Karpas-422 (cell line): ENCODE measurements around the gene SPTLC3. TPM values are rescaled to one million over a fixed set of nuclear protein-coding genes. Genes with fewer than 3 reads are reported as not detected.

Source experiments
- DNase-seq: peaks from one replicate; pipeline ENCODE4 v3.0.0-alpha.2; 2015
- H2AFZ ChIP-seq: fragments of 200-600 bp; sonication (generic); 2 replicates; pipeline ENCODE4 v1.6.1; 2014; ENCODE audit warnings: antibody characterized with exemption, low read length, mixed read lengths
- H3K27ac ChIP-seq: fragments of 200-600 bp; sonication (generic); 2 replicates; pipeline ENCODE4 v1.5.1; 2014; ENCODE audit warnings: mild to moderate bottlenecking, low read length, moderate library complexity
- H3K27me3 ChIP-seq: fragments of 200-600 bp; sonication (generic); 2 replicates; pipeline ENCODE4 v1.6.1; 2014; ENCODE audit warnings: low read length, mixed read lengths
- H3K36me3 ChIP-seq: fragments of 200-600 bp; sonication (generic); 2 replicates; pipeline ENCODE4 v1.6.1; 2014; ENCODE audit warnings: low read length, mixed read lengths; ENCODE audit not compliant: insufficient read depth
- H3K4me1 ChIP-seq: fragments of 200-600 bp; sonication (generic); 2 replicates; pipeline ENCODE4 v1.6.1; 2014; ENCODE audit warnings: mild to moderate bottlenecking, low read length, mixed read lengths
- H3K4me2 ChIP-seq: fragments of 200-600 bp; sonication (generic); 2 replicates; pipeline ENCODE4 v1.6.1; 2014; ENCODE audit warnings: low read length, low read depth, mild to moderate bottlenecking; ENCODE audit not compliant: poor library complexity, severe bottlenecking
- H3K4me3 ChIP-seq: fragments of 200-600 bp; sonication (generic); 2 replicates; pipeline ENCODE4 v1.5.1; 2014; ENCODE audit warnings: mild to moderate bottlenecking, antibody characterized with exemption, low read length, mixed read lengths
- H3K79me2 ChIP-seq: fragments of 200-600 bp; sonication (generic); 2 replicates; pipeline ENCODE4 v1.6.1; 2014; ENCODE audit warnings: mild to moderate bottlenecking, low read length, mixed read lengths
- H3K9ac ChIP-seq: fragments of 200-600 bp; sonication (generic); 2 replicates; pipeline ENCODE4 v1.6.0; 2014; ENCODE audit warnings: low read length
- H3K9me2 ChIP-seq: fragments of 200-600 bp; sonication (generic), shearing (Covaris generic); replicated peaks from 2 replicates; pipeline ENCODE4 v1.6.0; 2014; ENCODE audit warnings: mild to moderate bottlenecking, low read length, moderate library complexity; ENCODE audit not compliant: insufficient read depth
- H3K9me3 ChIP-seq: fragments of 300-700, 200-600 bp; sonication (generic); 2 replicates; pipeline ENCODE4 v1.6.1; 2014; ENCODE audit warnings: low read length, mixed read lengths
- H4K20me1 ChIP-seq: fragments of 200-600 bp; sonication (generic); 2 replicates; pipeline ENCODE4 v1.6.1; 2014; ENCODE audit warnings: mild to moderate bottlenecking, antibody characterized with exemption, low read length, low read depth; ENCODE audit not compliant: insufficient read depth
- total RNA-seq: library from RNA; depleted of rRNA; stranded (reverse); fragments of >200 nt; shearing (Covaris generic); gene quantifications from 2 replicates; pipeline ENCODE4 v1.2.3, GENCODE V29; 2014; ENCODE audit warnings: low replicate concordance

Gene SPTLC3
- total RNA-seq, 1 experiment from 2014 or later: not detected

DNA sequence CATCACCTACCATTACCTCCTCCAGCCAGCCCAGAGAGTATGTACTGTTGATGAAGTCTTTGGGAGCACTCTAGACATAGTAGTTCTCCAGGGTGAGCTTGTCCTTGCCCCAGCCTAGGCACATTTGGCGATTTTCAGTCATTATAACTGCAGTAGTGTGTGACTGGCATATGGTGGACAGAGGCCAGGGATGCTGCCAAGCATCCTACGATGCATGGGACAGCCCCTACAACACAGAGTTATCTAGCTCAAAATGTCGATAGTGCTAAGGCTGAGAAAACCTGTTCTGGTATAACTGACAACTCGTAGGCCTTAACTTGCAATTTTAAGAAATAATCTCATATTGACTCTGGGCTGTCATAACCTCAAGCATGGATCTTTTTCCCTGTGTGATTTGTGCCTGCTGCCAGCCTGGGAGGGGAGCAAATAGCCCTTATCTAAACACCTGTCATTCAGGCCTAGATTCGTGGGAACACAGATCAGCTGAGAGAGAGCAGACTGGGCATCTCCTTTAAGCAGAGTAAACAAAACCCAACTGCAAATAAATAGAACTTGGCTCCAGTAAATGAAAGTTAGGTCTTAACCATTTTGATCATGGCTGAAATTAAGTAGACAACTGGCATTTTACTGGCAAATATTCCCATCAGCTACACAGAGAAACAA, 102.6 kb downstream of the SPTLC3 start:
- Histone ChIP-seq H3K27ac (no peak overlapping the region), H3K4me3 (no peak overlapping the region), H3K36me3 (no peaks in the 10 kb centered on the region), H3K4me1 (no peaks in the 10 kb centered on the region), H4K20me1 (no peaks in the 10 kb centered on the region), H3K27me3 (no peaks in the 10 kb centered on the region), H2AFZ (no peak overlapping the region), H3K4me2 (no peak overlapping the region), H3K79me2 (no peaks in the 10 kb centered on the region), H3K9ac (no peak overlapping the region), H3K9me3 (no peaks in the 10 kb centered on the region), H3K9me2 (no peaks in the 10 kb centered on the region)
- no peak for DNase-seq

DNA sequence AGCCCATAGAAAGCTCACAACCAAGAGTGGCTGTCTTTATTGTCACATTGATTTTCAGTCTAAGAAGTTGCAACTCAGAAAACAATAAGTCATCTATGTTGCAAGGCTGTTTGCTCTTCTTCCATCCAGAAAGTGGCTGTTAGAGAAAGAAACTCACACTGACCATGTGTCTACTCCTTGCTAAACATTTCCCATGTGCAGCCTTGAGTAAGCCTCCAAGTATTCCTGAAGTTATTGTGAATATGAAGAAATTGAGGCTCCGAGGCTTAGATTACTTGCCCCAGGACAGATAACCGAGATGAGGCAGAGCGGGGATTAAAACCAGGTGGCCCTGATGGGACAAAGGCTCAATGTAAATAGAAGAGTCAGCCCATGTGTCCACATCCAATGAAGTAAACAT, 105.0 kb downstream of the SPTLC3 start:
- Histone ChIP-seq H3K9me3 (no peaks in the 10 kb centered on the region), H2AFZ (no peak overlapping the region), H3K9me2 (no peaks in the 10 kb centered on the region), H4K20me1 (no peaks in the 10 kb centered on the region), H3K4me1 (no peaks in the 10 kb centered on the region), H3K4me2 (no peak overlapping the region), H3K79me2 (no peaks in the 10 kb centered on the region), H3K27me3 (no peaks in the 10 kb centered on the region), H3K4me3 (no peak overlapping the region), H3K36me3 (no peaks in the 10 kb centered on the region), H3K27ac (no peak overlapping the region), H3K9ac (no peak overlapping the region)
- DNase-seq: no peak

DNA sequence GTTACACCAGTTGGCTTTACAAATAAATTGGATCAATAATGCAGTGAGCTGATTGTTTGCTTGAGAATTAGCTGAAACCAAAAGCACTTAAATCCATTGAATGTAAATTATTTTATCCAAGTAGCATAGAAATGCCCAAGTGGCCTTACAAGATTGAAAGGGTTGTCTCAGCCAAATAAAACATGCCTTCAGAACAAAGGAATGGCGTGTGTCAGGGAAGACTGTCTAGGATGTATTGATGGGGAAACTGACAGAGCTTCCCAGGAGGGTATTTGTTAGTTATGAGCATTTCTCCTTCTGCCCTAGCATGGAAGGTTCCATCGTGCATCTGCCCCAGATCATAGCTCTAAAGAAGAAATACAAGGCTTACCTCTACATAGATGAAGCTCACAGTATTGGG, 108.4 kb downstream of the SPTLC3 start:
- H3K27ac ChIP-seq: no peak overlapping the region
- no peaks in the 10 kb centered on the region for H3K27me3 ChIP-seq
- no peak overlapping the region for H3K9ac ChIP-seq
- H3K79me2 ChIP-seq: no peaks in the 10 kb centered on the region
- no peak overlapping the region for H3K4me3 ChIP-seq
- no peak overlapping the region for H2AFZ ChIP-seq
- H3K4me1 ChIP-seq: no peaks in the 10 kb centered on the region
- H4K20me1 ChIP-seq: no peaks in the 10 kb centered on the region
- no peak overlapping the region for H3K4me2 ChIP-seq
- no peaks in the 10 kb centered on the region for H3K9me3 ChIP-seq
- DNase-seq: no peak
- H3K36me3 ChIP-seq: no peaks in the 10 kb centered on the region
- no peaks in the 10 kb centered on the region for H3K9me2 ChIP-seq

DNA sequence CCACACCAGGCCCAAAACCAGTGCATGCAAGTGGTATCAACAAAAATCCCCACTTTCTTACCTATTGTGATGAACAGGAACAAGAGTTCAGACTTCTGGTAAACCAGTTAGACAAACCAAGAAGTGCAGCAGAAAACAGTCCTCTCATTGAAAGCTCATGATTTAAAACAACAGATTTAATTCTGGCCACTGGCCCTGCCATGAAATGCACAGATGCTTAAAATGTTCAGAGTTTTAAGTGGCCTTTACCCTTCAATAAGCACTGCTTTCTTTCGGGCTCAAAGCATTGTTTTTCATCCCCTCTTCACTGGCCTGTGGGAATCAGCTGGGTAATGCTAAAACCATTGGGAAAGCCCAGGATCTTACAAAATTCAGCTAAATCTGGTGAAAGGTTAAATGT, 109.9 kb downstream of the SPTLC3 start:
- DNase-seq: no peak
- Histone ChIP-seq H3K27ac (no peak overlapping the region), H3K27me3 (no peaks in the 10 kb centered on the region), H4K20me1 (no peaks in the 10 kb centered on the region), H3K36me3 (no peaks in the 10 kb centered on the region), H3K4me2 (no peak overlapping the region), H3K9me3 (no peaks in the 10 kb centered on the region), H3K4me3 (no peak overlapping the region), H3K4me1 (no peaks in the 10 kb centered on the region), H3K79me2 (no peaks in the 10 kb centered on the region), H3K9me2 (no peaks in the 10 kb centered on the region), H3K9ac (no peak overlapping the region), H2AFZ (no peak overlapping the region)

DNA sequence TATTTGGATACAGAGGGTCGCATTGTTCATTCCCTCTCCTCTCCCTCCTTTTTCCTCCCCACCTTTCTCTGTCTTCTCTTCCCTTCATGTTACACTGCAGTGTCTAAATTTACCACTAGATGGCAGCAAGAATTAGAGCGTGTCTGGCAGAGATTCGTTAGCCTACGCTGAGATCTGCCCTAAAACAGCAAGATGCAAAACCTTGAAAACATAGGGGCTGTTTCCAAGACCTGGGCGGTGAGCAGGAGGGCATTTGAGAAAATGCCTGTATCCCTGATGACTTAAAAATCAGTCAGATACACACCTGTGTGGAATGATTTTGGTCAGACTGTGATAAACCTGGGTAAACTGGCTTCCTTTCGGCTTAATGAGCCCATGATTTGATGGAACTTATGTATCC, 110.8 kb downstream of the SPTLC3 start:
- Histone ChIP-seq H3K9ac (no peak overlapping the region), H3K27me3 (no peaks in the 10 kb centered on the region), H3K9me2 (no peaks in the 10 kb centered on the region), H3K4me1 (no peaks in the 10 kb centered on the region), H3K4me2 (no peak overlapping the region), H3K79me2 (no peaks in the 10 kb centered on the region), H4K20me1 (no peaks in the 10 kb centered on the region), H3K4me3 (no peak overlapping the region), H2AFZ (no peak overlapping the region), H3K27ac (no peak overlapping the region), H3K9me3 (no peaks in the 10 kb centered on the region), H3K36me3 (no peaks in the 10 kb centered on the region)
- DNase-seq: peak; percentile 87

DNA sequence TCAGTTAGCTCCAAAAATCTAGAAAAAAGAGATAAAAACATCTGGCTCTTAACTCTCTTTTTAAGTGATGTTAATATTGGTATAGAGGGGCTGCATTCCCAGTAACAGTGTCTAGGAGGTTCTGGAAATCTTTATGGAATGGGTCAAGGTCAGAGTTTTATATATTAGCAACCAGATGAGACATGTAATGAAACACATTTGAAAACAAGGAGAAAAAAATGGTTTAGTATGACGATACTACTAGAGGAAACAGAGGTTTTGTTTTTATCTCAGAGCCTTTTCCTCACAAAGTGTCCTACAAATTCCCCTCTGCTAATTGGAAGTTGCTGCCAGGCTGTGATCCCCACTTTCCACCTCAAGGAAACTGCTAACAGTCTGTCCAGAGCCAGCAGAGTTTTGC, 111.7 kb downstream of the SPTLC3 start:
- Histone ChIP-seq H3K4me3 (no peak overlapping the region), H3K27ac (no peak overlapping the region), H3K4me2 (no peak overlapping the region), H3K9me2 (no peaks in the 10 kb centered on the region), H3K27me3 (no peaks in the 10 kb centered on the region), H4K20me1 (no peaks in the 10 kb centered on the region), H2AFZ (no peak overlapping the region), H3K79me2 (no peaks in the 10 kb centered on the region), H3K36me3 (no peaks in the 10 kb centered on the region), H3K4me1 (no peaks in the 10 kb centered on the region), H3K9ac (no peak overlapping the region), H3K9me3 (no peaks in the 10 kb centered on the region)
- no peak for DNase-seq

DNA sequence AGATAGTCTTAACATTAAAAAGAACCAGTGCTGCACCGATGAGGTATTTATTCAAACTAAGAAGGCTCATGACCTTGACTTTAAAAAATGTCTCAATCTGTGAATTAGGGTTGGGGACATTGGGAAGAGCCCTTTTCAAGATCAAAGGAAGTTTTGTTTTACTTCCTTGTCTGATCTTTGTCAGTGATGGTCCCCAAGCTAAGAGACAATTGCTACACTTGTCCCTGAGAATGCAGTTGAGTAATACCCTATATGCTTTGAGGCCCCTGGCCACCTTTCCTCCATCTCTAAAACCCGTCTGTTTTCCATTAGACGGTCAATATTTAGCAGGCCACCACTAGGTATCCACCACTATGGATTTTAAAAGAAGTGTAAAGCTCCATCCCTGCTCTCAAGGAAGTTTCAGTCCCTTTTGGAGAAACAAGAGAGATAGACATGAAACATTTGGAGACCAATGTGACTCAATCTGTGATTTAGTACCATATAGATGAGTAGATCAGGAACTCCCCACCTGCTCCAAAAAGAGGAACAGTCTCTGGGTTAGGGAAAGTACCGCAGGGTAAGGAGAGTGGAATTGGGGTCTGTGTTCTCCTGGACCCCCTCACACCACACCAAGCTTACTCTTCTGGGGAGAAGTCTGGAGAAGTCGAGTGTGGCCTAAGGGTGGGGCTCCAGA, 113.2 kb downstream of the SPTLC3 start:
- Histone ChIP-seq H3K4me1 (no peaks in the 10 kb centered on the region), H3K4me3 (no peak overlapping the region), H3K79me2 (no peaks in the 10 kb centered on the region), H3K27ac (no peak overlapping the region), H3K9ac (no peak overlapping the region), H3K9me3 (no peaks in the 10 kb centered on the region), H4K20me1 (no peaks in the 10 kb centered on the region), H3K4me2 (no peak overlapping the region), H2AFZ (no peak overlapping the region), H3K27me3 (no peaks in the 10 kb centered on the region), H3K36me3 (no peaks in the 10 kb centered on the region), H3K9me2 (no peaks in the 10 kb centered on the region)
- DNase-seq: no peak

DNA sequence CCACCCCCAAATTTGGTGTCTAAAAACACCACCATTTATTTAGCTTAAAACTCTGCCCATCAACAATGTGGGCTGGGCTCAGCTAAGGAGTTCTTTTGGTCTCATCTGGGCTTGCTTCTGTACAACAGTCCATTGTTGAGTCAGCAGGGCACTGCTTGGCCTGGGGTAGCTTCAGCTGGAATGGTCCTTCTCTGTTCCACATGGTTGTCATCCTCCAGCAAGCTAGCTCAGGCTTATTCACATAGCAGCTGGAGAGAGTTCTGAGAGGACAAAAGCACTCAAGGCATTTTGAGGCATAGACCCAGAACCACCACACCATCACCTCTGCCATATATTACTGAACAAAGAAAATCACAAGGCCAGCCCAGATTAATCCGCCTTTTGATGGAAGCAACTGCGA, 116.7 kb downstream of the SPTLC3 start:
- no peak for DNase-seq

More for the DNA sequence above, 116.7 kb downstream of the SPTLC3 start:
- Histone ChIP-seq H3K36me3 (no peaks in the 10 kb centered on the region), H3K4me2 (no peak overlapping the region), H3K9me2 (no peaks in the 10 kb centered on the region), H3K9me3 (no peaks in the 10 kb centered on the region), H3K9ac (no peak overlapping the region), H2AFZ (no peak overlapping the region), H3K27me3 (no peaks in the 10 kb centered on the region), H3K4me1 (no peaks in the 10 kb centered on the region), H3K79me2 (no peaks in the 10 kb centered on the region), H3K27ac (no peak overlapping the region), H4K20me1 (no peaks in the 10 kb centered on the region), H3K4me3 (no peak overlapping the region)
